Uterus (tissue), 2 donors: ENCODE measurements around the gene IGFN1.

Experiments used
- CTCF ChIP-seq, 4 experiments: fragments of 200-600 bp in 2 of 4; fragments of 450-650 bp in 2 of 4; sonication (generic) in 2 of 4; IDR thresholded peaks; one replicate each; pipeline ENCODE4 v1.5.1; 2016 to 2019; ENCODE audit warnings: antibody characterized with exemption in 4 of 4, mild to moderate bottlenecking in 2 of 4, moderate library complexity in 1 of 4
- POLR2A ChIP-seq, 2 donors: fragments of 450-650 bp; IDR thresholded peaks; one replicate each; pipeline ENCODE4 v1.6.1; 2016; ENCODE audit warnings: antibody characterized with exemption in 2 of 2, mild to moderate bottlenecking in 1 of 2, moderate library complexity in 1 of 2

DNA sequence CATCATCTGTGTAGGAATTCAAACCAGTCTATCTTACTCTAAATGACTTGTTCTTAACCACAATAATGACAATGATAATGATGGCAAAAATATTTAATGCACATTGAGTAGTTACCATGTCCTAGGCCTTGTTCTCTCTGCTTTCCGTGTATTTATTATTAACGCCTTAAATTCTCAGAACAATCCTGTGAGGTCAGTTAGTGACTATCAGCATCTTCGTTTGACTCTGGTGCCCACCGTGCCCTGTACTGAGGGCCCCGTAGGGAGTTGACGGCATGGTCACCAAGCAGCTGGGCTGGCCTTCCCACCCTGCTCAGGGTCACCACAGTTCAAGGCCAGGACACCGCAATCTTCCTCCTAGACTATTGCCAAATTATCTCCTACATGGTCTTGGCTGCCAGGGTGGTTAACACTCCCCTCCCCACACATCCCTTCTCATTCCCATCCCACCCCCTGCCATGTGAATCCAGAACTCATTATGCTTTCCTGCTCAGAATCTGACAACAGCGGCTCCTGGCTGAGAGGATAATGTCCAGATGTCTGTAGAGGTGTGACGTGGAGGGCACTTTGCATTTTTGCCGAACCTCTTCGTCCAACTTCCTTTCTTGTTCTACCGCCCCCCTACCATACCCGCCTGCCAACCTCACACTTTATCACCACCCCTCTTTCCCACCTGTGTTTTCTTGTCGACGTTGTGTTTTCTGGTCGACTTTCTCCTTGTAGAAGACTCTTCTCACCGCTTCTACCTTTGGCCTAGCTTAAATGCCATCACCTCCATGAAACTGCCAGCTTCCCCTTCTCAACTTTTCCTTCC lies 33.4 kb downstream of the IGFN1 start:
- TF ChIP-seq POLR2A (IDR thresholded peaks at IDR 0.05) (no peak), CTCF (IDR thresholded peaks at IDR 0.05) (no peak)
